DMS 273 (cell line): Measurements from ENCODE around the gene PLPP4.

Experiments used
- DNase-seq: peaks from one replicate; lab custom pipeline; 2025; ENCODE audit not compliant: unreplicated experiment; lab: John Stamatoyannopoulos, UW

The PLPP4 gene

DNA sequence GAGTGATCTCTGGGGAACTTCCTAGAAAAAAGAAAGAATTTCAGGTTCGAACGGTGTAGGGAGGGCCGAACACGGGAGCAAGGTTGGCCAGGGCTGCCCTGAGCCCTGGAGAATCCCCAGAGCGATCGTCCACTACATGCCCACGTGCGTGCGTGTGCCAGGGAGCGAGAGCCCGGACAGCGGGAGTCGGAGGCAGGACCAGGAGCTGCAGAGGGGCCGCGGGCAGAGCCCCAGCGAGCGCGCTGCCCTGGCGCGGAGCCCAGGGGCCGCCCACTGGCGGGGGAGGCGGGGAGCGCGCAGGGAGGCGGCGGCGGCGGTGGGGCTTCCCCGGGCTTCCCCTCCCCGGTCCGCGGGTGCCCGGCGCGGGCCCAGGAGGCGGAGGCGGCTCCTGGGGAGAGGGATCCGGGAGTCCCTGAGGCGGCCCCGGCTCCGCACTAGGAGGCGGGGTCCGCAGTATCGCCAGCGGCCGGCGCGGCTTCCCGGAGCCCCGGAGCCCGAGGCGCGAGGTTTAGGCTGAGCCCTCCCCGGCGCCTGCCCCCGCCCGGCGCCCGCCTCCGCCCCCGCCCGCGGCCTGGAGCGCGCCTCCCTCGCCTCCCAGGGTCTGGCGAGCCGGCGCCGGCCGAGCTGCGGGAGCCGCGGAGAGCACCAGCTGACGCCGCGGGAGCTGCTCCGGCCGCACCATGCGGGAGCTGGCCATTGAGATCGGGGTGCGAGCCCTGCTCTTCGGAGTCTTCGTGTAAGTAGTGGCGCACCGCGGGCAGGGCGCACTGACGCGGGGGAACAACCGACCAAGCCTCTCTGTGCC is at the start of gene PLPP4:
TSS of gene PLPP4 (plus strand) at position 602 of the 805 bp plus-strand sequence. CDS start at position 681, 79 bp downstream.
- DNase-seq: peak; percentile 88

DNA sequence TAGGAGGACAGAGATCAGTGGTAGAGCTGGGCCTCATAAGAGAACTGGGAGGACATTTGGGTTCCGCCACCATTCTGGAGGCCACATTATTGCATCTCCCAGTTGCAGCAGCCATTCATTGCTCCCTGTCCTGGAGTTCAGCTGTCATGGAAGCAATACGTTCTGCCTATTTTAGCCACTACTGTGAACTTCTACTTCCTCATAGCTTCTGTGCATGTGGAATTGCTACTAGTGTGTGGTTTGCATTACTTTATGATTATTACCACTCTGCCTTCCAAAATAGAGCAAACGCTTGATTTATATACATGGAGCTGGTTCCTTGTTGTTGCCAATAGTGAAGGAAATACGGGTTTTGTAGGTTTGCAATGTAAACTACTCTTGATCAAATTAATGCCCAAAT is 47.2 kb upstream of the PLPP4 start:
- DNase-seq: no peak

DNA sequence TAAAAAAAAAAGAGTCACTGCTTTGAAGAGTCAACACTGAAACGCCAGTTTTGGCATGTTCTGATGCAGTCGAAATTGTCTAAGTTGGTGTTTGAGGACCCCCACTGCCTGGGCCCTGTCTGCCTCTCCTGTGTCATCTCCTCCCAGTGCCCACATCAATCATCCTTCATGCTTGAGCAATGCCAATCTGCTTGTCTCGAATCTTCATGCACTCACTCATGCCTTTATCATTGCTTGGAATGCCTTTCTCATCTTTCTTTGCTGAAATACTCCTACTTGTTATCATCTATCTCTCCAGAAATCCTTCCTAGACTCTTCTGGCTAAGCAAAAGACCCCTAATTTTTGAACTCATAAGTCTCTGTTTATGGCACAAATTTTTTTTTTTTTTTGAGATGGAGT is 42.1 kb upstream of the PLPP4 start:
- no peak for DNase-seq

DNA sequence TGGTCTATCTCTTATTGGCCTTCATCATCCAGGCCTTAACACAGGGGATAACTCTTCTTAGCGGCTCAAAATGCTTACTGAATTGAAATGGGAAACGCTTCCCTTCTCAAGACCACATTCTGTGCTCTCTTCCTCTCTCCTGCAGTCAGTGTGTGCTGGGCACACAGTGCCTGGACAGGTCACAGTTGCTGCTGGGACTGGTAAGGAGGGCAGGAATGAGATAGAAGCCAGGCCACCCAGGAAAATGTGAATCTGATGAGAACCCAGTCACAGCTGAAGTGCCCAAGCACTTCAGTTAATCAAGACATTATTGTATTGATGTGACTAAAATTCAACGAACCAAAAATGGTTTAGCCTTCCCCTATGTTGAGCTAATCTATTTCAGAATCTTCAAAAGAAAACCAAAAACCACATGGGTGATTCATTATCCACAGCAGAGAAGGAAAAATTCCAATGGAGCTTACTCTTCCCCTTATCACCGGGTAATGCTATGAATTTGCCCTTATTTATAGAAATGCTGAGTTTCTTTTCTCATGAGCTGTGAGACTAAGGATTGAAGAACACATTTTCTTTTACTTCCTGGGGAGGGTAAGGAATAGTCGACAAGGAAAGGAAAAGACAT is 41.2 kb upstream of the PLPP4 start:
- no peak for DNase-seq

DNA sequence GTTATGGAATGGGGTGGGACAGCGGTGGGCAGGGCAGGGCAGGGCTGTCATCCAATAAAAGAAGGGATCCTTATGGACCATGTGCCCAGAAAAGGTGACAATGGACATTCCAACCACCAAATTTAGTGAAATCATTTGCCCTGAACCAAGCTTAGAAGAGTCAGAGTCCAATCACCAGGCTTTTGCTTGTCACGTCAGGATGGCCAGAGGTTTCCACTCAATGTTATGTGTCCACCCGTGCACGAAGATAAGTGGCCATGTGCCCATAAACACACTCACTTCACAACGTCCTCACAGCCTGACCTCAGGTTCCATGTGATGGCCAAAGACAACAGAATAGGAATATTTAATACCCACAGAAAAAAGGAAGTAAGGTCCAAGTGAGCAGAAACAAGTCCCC is 36.6 kb upstream of the PLPP4 start:
- no peak for DNase-seq

DNA sequence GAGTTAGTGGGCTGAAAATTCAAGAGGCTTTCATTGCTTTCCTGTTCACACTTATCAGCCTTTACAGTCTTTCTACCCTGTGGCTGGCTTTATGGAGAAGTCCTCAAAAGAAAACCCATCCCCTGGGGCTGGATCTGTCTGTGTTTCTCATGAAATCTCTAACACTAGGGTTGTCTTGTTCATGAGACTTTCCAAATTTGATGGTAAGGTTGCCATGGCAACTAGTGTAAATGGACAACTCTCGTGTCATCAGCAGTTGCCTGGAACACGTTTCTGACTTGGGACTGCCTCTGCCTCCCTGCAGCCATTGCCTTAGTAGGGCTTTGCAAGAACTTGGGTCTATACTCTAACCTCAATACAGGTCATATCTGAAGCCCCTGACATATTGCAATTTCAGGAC is 35.8 kb upstream of the PLPP4 start:
- DNase-seq: peak; percentile 3

DNA sequence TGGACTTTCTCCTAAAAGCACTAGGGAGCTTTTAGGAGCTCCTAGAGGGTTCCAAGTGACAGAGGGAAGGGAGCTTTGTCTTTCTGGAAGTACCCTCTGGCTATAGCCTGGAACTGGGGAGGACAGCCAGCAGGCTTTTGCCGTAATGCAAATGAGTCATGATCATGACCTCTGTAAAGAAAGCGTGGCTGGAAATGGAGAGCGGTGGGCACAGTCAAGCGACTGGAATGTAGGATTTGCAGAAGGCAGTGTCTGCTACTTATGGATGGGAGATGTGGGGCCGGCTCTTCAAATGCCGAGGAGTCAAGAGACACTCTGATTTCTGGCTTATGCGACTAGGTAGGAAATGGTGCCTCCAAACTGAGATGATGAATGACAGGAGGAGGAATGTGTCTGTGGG is 34.6 kb upstream of the PLPP4 start:
- no peak for DNase-seq

DNA sequence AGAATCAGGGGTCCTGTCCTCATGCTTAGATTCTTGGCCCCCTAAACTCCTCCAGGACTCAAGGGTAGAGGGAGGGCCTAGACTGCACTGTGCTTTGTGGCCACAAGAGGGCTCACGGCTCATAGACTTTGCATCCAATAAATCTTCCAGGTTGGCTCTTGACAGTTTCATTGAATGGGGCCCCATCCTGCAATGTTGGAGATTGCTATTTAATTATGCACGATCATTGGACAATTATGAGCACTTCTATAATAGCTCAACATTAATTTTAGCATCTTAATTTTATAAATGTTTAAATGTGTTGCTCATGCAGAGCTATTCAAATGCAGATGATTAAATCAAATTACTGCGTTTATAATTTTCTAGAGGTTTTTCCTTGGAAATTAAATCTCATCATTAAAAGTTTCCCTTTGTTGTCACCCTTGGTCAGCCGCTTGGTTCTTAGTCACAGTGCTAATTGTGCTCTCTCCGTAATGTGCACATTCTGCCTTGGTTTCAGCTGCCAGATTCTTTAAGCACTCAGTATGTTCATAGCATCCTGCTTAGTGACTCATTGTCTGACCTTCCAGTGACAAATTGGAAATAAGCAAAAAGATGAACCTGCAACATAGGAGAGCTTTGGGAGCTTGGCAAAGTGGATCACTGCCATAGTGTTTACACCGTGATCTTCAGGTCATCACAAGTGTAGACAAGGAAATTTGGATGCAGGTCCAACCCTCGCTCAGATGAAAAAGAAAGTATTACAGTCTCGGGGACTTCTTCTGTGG is 33.4 kb upstream of the PLPP4 start:
- peak; percentile 72 for DNase-seq

DNA sequence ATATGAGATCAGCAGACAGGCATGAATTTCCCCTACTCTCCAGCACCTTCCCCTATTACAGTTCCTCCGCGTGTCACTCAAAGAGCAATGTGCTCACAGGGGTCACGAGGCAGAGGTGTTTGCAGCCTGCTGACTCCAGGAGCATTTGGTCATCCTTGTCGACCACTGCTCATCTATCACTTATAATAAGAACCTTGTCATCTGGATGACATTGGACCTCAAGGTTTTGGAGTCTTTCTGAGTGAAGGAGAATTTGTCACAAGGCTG is 32.9 kb upstream of the PLPP4 start:
- no peak for DNase-seq

DNA sequence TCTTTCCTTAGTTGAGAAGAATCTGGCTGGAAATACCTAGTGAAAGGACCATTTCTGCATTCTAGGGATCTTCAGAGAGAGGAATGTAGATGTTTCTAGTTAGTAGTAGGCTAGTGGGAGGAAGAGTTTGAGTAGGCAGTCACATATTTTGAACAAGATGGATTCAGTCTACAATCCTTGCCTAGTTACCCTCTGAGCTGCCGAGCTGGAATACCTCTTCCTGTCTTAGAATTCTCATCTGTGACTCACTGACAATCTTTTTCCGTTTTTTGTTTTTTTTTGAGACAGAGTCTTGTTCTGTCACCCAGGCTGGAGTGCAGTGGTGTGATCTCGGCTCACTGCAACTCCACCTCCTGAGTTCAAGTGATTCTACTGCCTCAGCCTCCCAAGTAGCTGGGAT is 30.7 kb upstream of the PLPP4 start:
- no peak for DNase-seq

DNA sequence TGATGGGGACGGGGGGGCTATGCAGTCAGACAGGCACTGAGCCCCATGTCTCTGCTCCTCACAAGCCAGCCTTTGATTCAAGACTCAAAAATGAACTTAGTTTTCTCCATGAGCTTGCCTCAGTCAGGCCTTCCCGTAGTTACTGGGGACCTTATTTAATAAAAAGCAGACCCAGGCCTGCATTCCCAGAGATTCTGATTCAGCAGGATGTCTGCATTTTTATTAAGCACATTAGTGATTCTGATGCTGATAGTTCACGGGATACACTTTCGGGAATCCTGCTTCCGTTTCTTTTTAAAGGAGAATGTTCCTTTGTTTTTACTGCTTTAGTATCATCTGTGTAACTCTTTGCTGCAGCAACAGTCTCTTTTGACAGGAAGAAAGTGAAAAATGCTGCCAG is 28.3 kb upstream of the PLPP4 start:
- DNase-seq: no peak

DNA sequence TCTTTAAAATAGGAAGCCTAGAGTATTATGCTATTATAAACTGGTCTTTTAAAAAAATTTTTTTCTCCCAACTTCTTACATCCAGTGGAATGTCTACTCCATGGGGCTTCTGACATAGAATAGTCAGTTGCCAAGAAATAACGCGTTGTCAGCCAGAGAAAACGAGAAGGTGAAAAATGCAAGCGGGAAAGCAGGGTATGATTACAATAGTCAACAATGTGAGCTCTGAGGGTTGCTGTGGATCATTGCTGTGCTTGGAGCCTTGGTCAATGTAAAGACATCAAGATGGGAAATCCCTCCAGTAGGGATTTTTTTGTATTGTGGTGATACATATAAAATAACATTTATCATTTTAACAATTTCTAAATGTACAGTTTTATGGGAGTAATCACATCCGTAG is 27.6 kb upstream of the PLPP4 start:
- DNase-seq: no peak

DNA sequence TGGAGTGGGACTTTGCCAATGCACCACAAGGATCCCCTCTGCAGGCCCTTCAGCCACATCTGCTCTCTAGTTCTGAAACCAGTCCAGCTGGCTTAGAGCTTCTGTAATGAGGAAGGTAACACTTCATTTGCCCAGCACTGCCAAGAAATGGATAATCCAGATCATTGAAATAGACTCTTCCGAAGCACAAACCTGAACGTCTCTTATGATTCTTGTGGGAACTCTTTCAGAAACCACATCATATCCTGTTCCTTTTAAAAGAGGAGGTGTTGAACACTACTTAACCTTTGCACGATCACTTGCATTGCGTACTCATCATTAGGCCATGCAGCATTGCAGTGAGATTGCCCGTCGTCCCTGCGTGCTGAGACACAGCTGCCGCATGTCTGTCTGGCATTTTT is 25.8 kb upstream of the PLPP4 start:
- peak; percentile 84 for DNase-seq

DNA sequence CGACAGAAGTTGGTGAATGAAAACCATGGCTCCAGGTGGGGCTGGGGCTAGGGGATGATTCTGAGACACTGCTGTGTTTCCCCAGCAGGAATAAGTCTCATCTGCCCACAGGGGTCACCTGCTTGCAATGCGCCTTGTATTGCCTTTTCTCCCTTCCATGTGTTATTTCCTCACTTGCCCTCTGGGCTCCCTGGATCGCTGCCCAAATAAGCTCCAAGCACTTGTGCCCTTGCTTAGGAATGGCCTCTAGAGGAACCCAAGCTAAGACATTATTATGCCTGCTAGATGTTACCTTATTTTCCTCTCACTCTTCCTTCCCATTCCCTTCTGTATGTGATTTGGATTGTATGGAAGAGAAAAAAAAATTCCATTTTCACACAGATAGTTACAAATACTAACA is 24.8 kb upstream of the PLPP4 start:
- peak; percentile 74 for DNase-seq

DNA sequence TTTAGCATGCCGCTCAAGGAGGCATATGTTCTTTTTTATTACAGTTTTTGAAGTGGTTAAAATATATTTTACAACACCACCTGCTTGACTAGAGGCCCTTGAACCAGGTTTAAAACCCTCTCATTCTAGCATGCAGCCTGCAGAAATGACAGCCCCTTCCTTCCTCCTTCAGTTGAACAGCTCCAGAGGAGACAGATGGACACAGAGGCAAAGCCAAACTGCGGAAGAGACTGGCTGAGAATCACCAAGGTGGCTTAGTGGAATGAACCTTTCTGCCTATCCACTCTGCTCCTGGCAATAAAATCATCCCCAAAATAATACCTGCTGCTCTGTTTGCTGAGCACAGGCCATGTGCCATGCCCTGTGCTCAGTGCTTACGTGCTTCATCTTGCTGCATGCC is 23.9 kb upstream of the PLPP4 start:
- peak; percentile 51 for DNase-seq

DNA sequence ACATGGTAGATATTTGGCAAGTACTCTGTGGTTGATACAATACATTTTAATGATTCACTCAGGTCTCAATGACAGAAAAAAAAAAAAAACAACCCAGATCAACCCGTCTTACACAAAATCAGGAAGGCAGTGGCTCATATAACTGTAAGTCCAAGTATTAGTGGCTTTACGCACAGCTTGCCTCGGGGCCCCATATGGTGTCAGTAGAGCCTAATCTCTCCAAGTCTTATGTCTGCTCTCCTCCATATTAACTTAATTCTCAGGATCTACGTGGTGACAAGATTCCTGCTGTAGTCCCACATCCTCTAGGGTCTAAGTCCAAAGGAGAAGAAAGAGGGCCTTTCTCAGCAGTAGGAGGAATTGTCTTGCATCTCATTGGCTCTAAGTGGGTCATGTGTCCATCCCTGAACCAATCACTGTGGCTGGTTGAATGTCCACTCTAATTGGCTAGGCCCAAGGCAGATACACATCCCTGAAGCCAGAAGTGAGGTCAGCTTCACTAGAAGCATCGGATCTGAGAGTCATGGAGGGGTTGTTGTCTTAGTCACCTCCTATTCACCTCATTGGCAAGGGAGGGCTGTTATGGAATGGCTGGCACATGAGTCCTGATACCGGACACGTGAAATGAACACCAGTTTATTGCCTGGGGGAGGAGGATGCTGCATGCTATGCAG is 20.5 kb upstream of the PLPP4 start:
- no peak for DNase-seq

DNA sequence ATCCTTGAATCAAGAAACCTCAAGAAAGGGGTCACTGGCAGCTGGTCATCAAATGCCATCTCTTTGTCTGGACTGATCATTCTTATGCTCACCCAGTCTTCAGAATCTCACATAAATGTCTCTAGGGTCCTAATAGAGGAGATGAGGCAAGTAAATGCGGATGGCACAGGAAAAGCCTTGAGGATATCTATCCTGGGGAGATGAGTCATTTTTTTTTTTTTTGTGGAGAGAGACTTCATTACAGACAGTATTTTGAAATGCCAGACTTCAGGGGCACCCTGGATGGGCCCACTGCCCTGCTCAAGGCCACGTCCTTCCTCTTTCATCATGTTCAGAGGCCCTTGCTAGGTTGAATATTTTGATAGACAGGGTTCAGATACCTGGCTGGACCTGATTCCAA is 19.5 kb upstream of the PLPP4 start:
- DNase-seq: no peak

DNA sequence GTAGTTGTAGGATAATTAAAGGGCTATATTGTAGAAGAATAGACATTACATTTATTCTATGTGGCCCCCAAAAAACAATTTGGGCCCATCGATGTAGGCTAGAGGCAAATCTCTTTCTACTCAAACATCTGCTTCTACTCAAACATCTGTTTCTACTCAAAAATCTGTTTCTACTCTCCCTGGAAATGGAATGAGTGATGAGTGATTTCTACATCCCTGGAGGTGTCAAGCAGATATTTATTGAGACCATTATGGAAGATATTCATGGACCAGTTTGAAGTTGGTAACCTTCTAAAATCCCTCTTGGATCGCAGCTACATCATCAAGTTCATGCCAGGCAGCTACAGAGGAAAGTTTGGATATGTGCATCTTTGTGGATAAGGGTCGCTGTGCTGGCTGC is 5.1 kb upstream of the PLPP4 start:
- no peak for DNase-seq

DNA sequence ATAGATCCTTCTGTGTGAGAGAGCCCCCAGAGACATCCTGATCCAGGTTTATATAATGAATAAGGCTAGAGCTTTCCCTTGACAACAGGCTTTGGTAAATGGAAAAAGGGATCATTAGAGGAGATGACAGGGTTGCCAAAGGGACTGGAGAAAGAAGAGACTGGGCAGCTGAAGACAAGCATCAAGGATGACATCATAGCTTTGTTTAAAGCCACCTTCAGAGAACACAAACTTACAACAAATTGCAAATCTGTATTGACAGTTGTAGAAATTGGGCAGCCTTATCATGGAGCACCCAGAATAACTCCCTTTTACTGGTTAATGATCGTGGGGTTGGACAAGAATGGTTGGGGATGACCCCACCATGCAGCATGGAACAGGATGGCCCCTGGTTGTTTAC is 3.7 kb upstream of the PLPP4 start:
- DNase-seq: no peak

DNA sequence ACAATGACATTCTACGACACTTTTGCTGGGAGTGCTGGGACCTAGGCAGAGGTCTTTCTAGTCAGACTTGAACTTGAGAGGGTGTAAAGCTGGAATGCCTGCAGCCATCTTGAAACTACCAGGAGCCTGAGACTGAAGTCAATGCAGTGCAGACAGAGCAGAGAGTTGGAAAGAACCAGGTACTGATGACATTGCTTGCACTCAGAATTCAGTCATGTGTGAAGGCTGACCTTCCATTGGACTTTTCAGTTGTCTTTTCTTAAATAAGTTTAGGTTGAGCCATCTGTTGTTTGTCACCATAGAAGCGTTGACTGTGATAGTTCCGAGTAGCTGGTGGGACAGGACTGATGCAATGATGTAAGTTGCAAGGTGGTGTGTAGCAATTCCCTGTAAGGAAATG is 3.1 kb upstream of the PLPP4 start:
- peak; percentile 9 for DNase-seq

DNA sequence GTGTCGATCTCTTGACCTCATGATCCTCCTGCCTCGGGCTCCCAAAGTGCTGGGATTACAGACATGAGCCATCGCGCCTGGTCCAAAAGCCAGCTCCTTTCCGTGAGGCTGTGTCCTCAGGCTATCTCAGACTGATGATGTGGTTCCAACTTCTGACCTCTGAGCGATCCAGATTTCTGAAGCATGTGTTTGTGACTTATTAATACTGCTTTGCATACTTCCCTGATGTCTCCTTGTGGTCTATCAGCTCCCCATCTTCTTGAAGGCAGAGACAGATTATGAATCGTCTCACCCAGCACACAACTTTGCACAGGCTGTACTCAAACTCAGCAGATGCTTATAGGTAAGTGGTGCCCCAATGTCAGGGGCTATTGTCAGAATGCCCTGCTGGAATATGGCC is 2.0 kb upstream of the PLPP4 start:
- DNase-seq: no peak

DNA sequence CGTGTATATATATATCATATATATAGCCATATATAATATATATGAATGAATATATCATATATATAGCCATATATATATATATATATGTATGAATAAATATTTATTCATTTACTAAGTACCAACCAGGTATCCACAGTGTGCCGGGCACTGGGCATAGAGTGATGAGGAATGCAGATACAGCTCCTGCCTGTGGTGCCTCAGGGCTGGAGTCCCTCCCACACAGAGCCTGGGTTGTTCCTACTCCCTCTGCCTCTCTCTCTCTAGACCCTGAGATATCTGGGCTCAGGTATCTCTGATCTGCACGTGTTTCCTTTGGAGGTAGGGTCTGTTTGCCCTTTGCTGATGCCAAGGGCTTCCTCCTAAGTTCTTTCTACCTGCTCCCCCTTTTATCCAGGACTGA is 1.4 kb upstream of the PLPP4 start:
- DNase-seq: no peak
